Liver (tissue), 9 donors: ENCODE data around the gene TNC. TPM values are rescaled to one million over a fixed set of nuclear protein-coding genes. Genes with fewer than 3 reads are reported as not detected.
"Not testable (repeated sequence)": the region's sequence is repeated elsewhere in the genome, so short reads cannot be mapped to it uniquely, and the experiment has no call there.

Source experiments
- DNase-seq: peaks from one replicate; pipeline ENCODE4 v3.0.0-alpha.2; 2017; ENCODE audit warnings: low spot score
- H3K27ac ChIP-seq, 2 donors: one replicate each; pipeline ENCODE4 v1.7.0; 2013; ENCODE audit warnings: inconsistent platforms in 2 of 2, low read length in 2 of 2, control low read depth in 1 of 2, low read depth in 1 of 2, mild to moderate bottlenecking in 1 of 2
- H3K27me3 ChIP-seq, 4 donors: one replicate each; pipeline versions ENCODE4 v1.6.1 to v1.7.0; 2013; ENCODE audit warnings: low read length in 3 of 4, inconsistent platforms in 1 of 4, mild to moderate bottlenecking in 1 of 4, moderate library complexity in 1 of 4; ENCODE audit not compliant: control insufficient read depth in 4 of 4, insufficient read depth in 4 of 4
- H3K36me3 ChIP-seq, 4 donors: one replicate each; pipeline versions ENCODE4 v1.6.1 to v1.7.0; 2013; ENCODE audit warnings: low read length in 3 of 4, mild to moderate bottlenecking in 3 of 4, low read depth in 1 of 4, moderate library complexity in 1 of 4; ENCODE audit not compliant: control insufficient read depth in 4 of 4, insufficient read depth in 3 of 4
- H3K4me1 ChIP-seq, 4 donors: one replicate each; pipeline versions ENCODE4 v1.6.1 to v1.7.0; 2013; ENCODE audit warnings: low read length in 3 of 4, mild to moderate bottlenecking in 3 of 4, moderate library complexity in 1 of 4; ENCODE audit not compliant: control insufficient read depth in 4 of 4, insufficient read depth in 4 of 4
- H3K4me3 ChIP-seq, 3 donors: one replicate each; pipeline versions ENCODE4 v1.6.1 to v1.7.0; 2013; ENCODE audit warnings: low read length in 3 of 3, control low read depth in 1 of 3, low read depth in 1 of 3, mild to moderate bottlenecking in 1 of 3
- H3K9ac ChIP-seq, 2 donors: one replicate each; pipeline ENCODE4 v1.7.0; 2013; ENCODE audit warnings: low read length in 2 of 2, mild to moderate bottlenecking in 2 of 2, moderate library complexity in 2 of 2, control low read depth in 1 of 2, low read depth in 1 of 2
- H3K9me3 ChIP-seq, 4 donors: one replicate each; pipeline versions ENCODE4 v1.6.1 to v1.7.0; 2013; ENCODE audit warnings: low read length in 3 of 4; ENCODE audit not compliant: control insufficient read depth in 4 of 4
- CTCF ChIP-seq: fragments of 150-350 bp; IDR thresholded peaks from 2 replicates; pipeline ENCODE4 v1.5.1; 2017; ENCODE audit warnings: improper control_type of control experiment, low read depth, low read length; ENCODE audit not compliant: missing input control
- EGR1 ChIP-seq, 2 donors: IDR thresholded peaks; 2 replicates each; pipeline ENCODE4 v1.6.1; 2016 to 2018; ENCODE audit warnings: antibody characterized with exemption in 2 of 2, low read depth in 2 of 2
- FOXA2 ChIP-seq: IDR thresholded peaks from 2 replicates; pipeline ENCODE4 v1.6.1; 2016; ENCODE audit warnings: antibody characterized with exemption
- GABPA ChIP-seq, 2 donors: IDR thresholded peaks in 1 of 2; conservative IDR thresholded peaks in 1 of 2; 2 replicates each; pipeline ENCODE4 v1.6.1; 2016; ENCODE audit warnings: antibody characterized with exemption in 2 of 2, mild to moderate bottlenecking in 1 of 2, moderate library complexity in 1 of 2
- HNF4A ChIP-seq, 2 donors: conservative IDR thresholded peaks; 2 replicates each; pipeline ENCODE4 v1.6.1; 2016; ENCODE audit warnings: antibody characterized with exemption in 2 of 2, mild to moderate bottlenecking in 2 of 2
- HNF4G ChIP-seq: IDR thresholded peaks from 2 replicates; pipeline ENCODE4 v1.6.1; 2016; ENCODE audit warnings: antibody characterized with exemption
- JUND ChIP-seq, 2 donors: IDR thresholded peaks; 2 replicates each; pipeline ENCODE4 v1.6.1; 2016; ENCODE audit warnings: antibody characterized with exemption in 2 of 2
- NR2F2 ChIP-seq: IDR thresholded peaks from 2 replicates; pipeline ENCODE4 v1.6.1; 2016; ENCODE audit warnings: antibody characterized with exemption
- RAD21 ChIP-seq, 2 donors: IDR thresholded peaks; 2 replicates each; pipeline ENCODE4 v1.6.1; 2016; ENCODE audit warnings: antibody characterized with exemption in 2 of 2, mild to moderate bottlenecking in 2 of 2
- REST ChIP-seq: IDR thresholded peaks from 2 replicates; pipeline ENCODE4 v1.6.1; 2016; ENCODE audit warnings: antibody characterized with exemption, mild to moderate bottlenecking
- RXRA ChIP-seq, 2 donors: IDR thresholded peaks; 2 replicates each; pipeline ENCODE4 v1.6.1; 2017 to 2018; ENCODE audit warnings: antibody characterized with exemption in 2 of 2, mild to moderate bottlenecking in 1 of 2
- SP1 ChIP-seq: IDR thresholded peaks from 2 replicates; pipeline ENCODE4 v1.6.1; 2018; ENCODE audit warnings: antibody characterized with exemption, mild to moderate bottlenecking
- TAF1 ChIP-seq: conservative IDR thresholded peaks from 2 replicates; pipeline ENCODE4 v1.6.1; 2016; ENCODE audit warnings: antibody characterized with exemption, mild to moderate bottlenecking
- ZBTB33 ChIP-seq: IDR thresholded peaks from 2 replicates; pipeline ENCODE4 v1.6.1; 2016; ENCODE audit warnings: antibody characterized with exemption
- WGBS: extraction: QIAGEN DNeasy Blood & Tissue Kit; methylation state at CpG from one replicate; pipeline ENCODE4 v1.1.7; 2013; 5-methylcytosine and 5-hydroxymethylcytosine counted together
- polyA plus RNA-seq, 2 donors: library from polyadenylated mRNA; stranded (reverse) in 1 of 2; unstranded in 1 of 2; fragments of 200-250 nt in 1 of 2; fragments of >200 nt in 1 of 2; fragmentation: Nextera tagmentation in 1 of 2; extraction: Ambion mirVana in 1 of 2; gene quantifications; one replicate each; pipeline versions ENCODE4 v1.2.1 to v1.2.3, GENCODE V29; 2013 to 2015
- total RNA-seq, 2 donors: library from RNA; depleted of rRNA; stranded (reverse); fragments of >200 nt; gene quantifications; one replicate each; pipeline ENCODE4 v1.2.3, GENCODE V29; 2014
- donor health status: healthy.
- donor health status: healthy.
- donor health status: healthy.
- donor health status: healthy.
- donor health status: healthy.

TNC gene
- total and polyA plus RNA-seq, 4 donors: 0.19 to 6.3 (median 1.8) TPM

GRCh38 chr9:115130176-115130575 is 12.2 kb upstream of the TNC start:
- WGBS: 90% methylated on average over 3 of the region's 3 CpGs
- Histone ChIP-seq H3K36me3 (no peaks in the 10 kb centered on the region), H3K4me3 (no peak overlapping the region), H3K9me3 (peaks cover 0 to 5% (median 2%) of the 10 kb centered on the region in 4 donors), H3K4me1 (no peaks in the 10 kb centered on the region), H3K27me3 (no peaks in the 10 kb centered on the region), H3K27ac (no peak overlapping the region), H3K9ac (no peak overlapping the region)
- TF ChIP-seq HNF4A (conservative IDR thresholded peaks at IDR 0.05): no peak
- TF ChIP-seq GABPA (IDR thresholded peaks at IDR 0.05 in 1 of 2, conservative IDR thresholded peaks at IDR 0.05 in 1 of 2): no peak
- TF ChIP-seq SP1: no peak
- TF ChIP-seq EGR1 (IDR thresholded peaks at IDR 0.05; ENCODE audit: low read depth in 2 of 2): no peak
- no peak for TF ChIP-seq HNF4G
- DNase-seq: no peak

- not testable (repeated sequence) for H3K4me3 ChIP-seq, H3K27ac ChIP-seq, H3K4me1 ChIP-seq, DNase-seq, H3K36me3 ChIP-seq, H3K9me3 ChIP-seq, H3K27me3 ChIP-seq, H3K9ac ChIP-seq
- 88% methylated on average over 6 of the region's 6 CpGs for WGBS
These were observed 10.8 kb upstream of the TNC start for GRCh38 chr9:115128726-115129125.

GRCh38 chr9:115127191-115127817 is 9.3 kb upstream of the TNC start:
- no peaks in the 10 kb centered on the region for H3K36me3 ChIP-seq
- peaks cover 0 to 5% (median 2%) of the 10 kb centered on the region in 4 donors for H3K9me3 ChIP-seq
- WGBS: 80% methylated on average over 4 of the region's 4 CpGs
- H3K9ac ChIP-seq: no peak overlapping the region
- no peak for DNase-seq
- H3K4me3 ChIP-seq: no peak overlapping the region
- H3K27ac ChIP-seq: no peak overlapping the region
- no peaks in the 10 kb centered on the region for H3K4me1 ChIP-seq
- TF ChIP-seq JUND (IDR thresholded peaks at IDR 0.05) (no peak), RAD21 (IDR thresholded peaks at IDR 0.05) (no peak), RXRA (IDR thresholded peaks at IDR 0.05) (no peak), HNF4A (conservative IDR thresholded peaks at IDR 0.05) (no peak)
- no peaks in the 10 kb centered on the region for H3K27me3 ChIP-seq

- no peak overlapping the region for H3K27ac ChIP-seq
- TF ChIP-seq NR2F2 (no peak), ZBTB33 (no peak), HNF4G (no peak), FOXA2 (no peak), RXRA (IDR thresholded peaks at IDR 0.05) (no peak), REST (no peak), SP1 (no peak), TAF1 (no peak), JUND (IDR thresholded peaks at IDR 0.05) (no peak), RAD21 (IDR thresholded peaks at IDR 0.05) (no peak), GABPA (IDR thresholded peaks at IDR 0.05 in 1 of 2, conservative IDR thresholded peaks at IDR 0.05 in 1 of 2) (no peak), CTCF (no peak)
- no peaks in the 10 kb centered on the region for H3K36me3 ChIP-seq
- no peaks in the 10 kb centered on the region for H3K27me3 ChIP-seq
- H3K4me1 ChIP-seq: no peaks in the 10 kb centered on the region
- no peak for DNase-seq
- WGBS: 68% methylated on average over 2 of the region's 2 CpGs
- no peak overlapping the region for H3K4me3 ChIP-seq
- H3K9ac ChIP-seq: no peak overlapping the region
- H3K9me3 ChIP-seq: peaks cover 0 to 5% (median 2%) of the 10 kb centered on the region in 4 donors
These were observed 8.4 kb upstream of the TNC start for GRCh38 chr9:115126404-115126803.
